NCI-H128 (cell line): ENCODE results near the gene GNL3L.
"Not testable (repeated sequence)": the region's sequence is repeated elsewhere in the genome, so short reads cannot be mapped to it uniquely, and the experiment has no call there.

Source experiments
- DNase-seq: peaks from one replicate; lab custom pipeline; 2025; ENCODE audit not compliant: unreplicated experiment; lab: John Stamatoyannopoulos, UW

Gene GNL3L

DNA sequence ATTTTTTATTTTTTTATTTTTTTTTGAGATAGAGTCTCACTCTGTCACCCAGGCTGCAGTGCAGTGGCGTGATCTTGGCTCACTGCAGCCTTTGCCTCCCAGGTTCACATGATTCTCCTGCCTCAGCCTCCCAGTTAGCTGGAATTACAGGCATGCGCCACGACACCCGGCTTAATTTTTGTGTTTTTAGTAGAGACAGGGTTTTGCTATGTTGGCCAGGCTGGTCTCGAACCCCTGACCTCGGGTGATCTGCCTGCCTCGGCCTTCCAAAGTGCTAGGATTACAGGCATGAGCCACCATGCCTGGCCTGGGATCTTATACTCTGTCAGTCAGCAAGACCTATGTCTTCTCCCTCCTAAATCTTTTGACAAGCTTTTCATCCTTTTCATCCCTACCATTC is 25.0 kb downstream of the GNL3L start:
- DNase-seq: not testable (repeated sequence)

DNA sequence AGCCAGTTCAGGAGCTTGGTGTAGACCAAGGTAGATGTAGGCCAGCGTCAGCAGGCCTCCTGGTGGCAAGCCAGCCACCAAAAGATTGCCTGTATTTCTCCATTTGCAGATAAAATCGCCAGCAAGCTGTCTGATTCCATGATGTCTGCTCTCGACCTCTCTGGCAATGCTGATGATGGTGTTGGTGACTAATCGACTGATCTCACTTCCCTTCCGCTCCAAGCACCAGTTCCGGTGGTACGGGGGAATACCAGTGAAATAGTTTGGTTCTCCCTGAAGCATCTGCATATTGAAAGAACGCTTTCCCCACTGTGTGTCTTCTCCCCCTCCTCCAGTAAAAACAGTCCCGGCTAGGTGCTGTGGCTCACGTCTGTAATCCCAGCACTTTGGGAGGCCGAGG is 30.4 kb downstream of the GNL3L start:
- no peak for DNase-seq

DNA sequence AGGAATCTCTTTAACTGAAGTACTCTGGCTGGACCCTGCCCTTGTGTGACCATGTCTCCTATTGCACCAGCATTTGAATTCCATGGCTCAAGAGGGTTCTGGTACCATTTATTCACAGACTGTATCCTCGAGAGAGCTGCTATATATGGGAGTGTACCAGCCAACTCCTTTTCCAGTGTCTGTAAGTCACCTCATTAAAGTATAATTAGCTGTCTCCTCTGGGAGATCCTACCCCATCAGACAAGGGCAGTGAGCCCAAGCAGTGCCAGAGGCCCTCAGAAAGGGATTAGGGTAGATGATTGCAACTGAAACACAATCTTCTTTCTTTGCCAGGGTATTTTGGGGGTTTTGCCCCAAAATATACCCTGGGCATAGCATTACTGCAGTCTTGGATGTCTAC is 31.6 kb downstream of the GNL3L start:
- DNase-seq: no peak

DNA sequence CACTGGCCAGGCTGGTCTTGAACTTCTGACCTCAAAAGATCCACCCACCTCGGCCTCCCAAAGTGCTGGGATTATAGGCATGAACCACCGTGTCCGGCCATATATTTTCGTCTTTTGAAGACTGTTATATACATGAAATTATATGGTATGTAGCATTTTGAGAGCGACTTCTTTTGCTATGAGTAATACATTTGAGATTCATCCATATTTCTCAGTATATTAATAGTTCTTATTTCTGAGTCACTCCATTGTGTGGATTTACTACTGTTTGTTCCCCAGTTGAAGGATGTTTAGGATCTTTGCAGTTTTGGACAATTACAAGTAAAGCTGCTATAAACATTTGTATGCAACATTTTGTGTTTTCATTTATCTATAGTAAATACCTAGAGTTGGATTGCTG is 34.9 kb downstream of the GNL3L start:
- no peak for DNase-seq

DNA sequence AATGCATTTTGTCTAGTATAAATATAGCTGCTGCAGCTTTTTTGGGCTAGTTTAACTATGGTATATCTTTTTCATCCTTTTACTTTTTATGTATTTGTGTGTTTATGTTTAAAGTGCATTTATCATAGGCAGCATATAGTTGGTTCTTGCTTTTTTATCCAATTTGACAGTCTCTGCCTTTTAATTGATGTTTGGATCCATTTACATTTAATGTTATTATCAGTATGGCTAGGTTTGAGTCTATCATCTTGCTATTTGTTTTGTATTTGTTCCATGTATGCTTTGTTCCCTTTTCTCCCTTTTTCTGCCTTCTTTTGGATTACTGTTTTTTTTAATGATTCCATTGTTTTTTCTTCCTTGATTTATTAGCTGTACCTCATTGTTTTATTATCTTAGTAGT is 40.3 kb downstream of the GNL3L start:
- DNase-seq: no peak

DNA sequence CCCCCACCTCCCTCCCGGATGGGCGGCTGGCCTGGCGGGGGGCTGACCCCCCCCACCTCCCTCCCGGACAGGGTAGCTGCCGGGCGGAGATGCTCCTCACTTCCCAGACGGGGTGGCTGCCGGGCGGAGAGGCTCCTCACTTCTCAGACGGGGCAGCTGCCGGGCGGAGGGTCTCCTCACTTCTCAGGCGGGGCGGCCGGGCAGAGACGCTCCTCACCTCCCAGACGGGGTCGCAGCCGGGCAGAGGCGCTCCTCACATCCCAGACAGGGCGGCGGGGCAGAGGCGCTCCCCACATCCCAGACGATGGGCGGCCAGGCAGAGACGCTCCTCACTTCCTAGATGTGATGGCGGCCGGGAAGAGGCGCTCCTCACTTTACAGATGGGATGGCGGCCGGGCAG is 42.6 kb downstream of the GNL3L start:
- not testable (repeated sequence) for DNase-seq

DNA sequence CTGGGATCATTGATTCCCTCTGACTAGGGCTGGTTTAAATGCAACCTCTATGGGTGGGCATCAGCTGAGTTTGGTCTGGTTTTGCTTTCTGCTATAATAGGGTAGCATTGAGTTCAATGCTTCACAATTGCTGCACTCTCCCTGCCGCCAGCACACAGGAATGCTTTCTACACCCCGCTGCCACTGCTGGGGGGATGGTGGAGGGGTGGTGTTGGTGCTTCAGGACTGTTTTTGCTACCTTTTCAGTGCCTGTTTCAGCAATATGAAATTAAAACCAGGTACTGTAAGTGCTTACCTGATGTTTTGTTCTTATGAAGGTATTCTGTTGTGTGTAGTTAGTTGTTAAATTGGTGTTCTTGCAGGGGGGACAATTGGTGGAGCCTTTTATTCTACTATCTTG is 67.7 kb downstream of the GNL3L start:
- DNase-seq: no peak

DNA sequence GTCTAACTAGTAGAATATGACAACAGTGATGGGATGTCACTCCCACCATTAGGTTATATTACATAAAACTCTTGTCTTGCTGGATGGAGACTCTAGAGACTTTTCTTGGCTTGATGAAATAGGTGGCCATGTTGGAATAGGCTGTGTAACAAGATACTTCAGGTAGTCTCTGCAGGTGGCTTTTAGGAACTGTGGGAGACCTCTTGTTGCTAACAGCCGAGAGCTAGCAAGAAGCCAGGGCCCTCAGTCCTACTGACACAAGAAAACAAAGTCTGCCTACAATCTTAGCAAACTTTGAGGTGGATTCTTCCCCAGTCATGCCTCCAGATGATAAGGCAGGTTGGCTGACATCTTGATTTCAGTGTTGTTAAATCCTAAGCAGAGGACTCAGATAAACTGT is 72.5 kb downstream of the GNL3L start:
- no peak for DNase-seq
